Iris pigment epithelial cell (primary cell): ENCODE results near the gene NHSL1.

Source experiments
- DNase-seq: peaks from one replicate; pipeline ENCODE4 v3.0.0-alpha.2; 2011; ENCODE audit warnings: low read depth

NHSL1 gene

DNA sequence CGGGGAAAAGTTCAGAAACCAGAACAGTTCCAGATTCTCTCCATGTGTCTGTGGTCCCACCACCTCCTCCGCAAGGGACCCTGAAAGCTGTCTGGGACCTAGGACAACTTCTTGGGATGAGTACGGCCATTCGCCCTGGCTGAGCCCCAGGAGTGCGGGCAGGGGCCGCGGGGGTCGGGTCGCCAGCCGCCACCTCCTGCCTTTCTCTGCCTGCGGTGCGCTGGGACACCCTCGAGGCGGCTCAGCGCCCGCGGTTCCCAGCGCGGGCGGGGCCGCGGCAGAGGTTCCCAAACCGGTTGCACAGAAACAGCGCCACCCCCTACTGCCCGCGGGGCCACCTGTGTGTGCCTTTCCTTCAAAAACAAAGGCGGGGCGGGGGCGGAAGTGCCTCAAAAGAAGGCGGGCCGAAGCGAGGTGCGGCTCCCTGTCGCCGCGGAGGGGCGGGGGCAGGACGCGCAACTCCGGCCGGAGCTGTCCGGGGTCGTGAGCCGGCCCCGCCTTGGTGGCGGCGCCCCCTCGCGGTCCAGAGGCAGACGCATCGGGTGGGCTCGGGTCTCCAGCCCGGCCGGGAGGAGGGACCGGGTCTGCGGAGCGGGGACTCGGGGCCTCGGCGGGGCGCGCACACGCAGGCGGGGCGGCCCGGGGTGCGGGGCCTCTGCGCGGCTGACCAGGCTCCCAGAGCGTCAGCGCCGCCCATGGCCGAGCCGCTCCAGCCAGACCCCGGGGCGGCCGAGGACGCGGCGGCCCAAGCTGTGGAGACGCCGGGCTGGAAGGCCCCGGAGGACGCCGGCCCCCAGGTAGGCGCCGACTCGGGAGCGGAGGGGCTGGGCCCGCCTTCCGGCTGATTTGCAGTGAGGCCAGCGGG lies 95.3 kb downstream of the NHSL1 start, which contains the start of gene HEBP2:
Gene HEBP2 (plus strand): TSS at position 423 of the 865 bp plus-strand sequence. CDS start 273 bp downstream, at position 696.
- DNase-seq, result peak; percentile 74

DNA sequence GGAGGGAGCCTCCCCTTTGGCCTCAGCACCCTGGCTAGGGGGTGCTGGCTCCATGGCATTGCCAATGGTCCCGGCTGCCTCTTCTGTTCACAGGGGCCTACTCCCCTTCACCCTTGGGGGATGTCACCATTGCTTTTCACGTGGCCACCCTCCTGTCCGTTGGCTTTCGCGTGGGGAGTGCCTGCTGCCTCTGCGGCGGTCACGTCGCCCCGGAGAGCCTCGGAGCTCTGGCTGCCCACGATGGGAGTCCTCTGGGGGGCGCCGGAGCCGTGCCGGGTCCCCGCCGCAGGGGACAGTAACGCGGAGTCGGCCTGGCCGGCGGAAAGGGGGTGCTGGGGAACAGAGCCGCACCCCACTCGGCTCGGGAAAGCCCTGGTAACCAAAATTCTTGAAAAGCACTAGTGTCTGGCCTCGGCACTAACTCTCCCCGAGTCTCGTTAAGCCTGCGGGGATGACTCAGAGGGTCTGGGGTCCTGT lies 95.9 kb downstream of the NHSL1 start:
- peak; percentile 28 for DNase-seq

DNA sequence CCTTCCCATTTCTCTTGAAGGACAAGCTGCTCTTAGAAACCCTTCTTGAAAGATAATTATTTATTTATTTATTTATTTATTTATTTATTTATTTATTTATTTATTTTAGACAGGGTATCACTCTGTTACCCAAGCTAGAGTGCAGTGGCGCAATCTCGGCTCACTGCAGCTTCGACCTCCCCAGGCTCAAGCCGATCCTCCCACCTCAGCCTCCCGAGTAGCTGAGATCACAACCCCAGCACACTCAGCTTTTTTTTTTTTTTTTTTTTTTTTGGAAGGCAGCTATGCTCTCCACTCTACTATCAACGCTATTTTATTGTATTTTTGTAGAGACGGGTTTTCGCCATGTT lies 96.5 kb downstream of the NHSL1 start:
- DNase-seq, result no peak

DNA sequence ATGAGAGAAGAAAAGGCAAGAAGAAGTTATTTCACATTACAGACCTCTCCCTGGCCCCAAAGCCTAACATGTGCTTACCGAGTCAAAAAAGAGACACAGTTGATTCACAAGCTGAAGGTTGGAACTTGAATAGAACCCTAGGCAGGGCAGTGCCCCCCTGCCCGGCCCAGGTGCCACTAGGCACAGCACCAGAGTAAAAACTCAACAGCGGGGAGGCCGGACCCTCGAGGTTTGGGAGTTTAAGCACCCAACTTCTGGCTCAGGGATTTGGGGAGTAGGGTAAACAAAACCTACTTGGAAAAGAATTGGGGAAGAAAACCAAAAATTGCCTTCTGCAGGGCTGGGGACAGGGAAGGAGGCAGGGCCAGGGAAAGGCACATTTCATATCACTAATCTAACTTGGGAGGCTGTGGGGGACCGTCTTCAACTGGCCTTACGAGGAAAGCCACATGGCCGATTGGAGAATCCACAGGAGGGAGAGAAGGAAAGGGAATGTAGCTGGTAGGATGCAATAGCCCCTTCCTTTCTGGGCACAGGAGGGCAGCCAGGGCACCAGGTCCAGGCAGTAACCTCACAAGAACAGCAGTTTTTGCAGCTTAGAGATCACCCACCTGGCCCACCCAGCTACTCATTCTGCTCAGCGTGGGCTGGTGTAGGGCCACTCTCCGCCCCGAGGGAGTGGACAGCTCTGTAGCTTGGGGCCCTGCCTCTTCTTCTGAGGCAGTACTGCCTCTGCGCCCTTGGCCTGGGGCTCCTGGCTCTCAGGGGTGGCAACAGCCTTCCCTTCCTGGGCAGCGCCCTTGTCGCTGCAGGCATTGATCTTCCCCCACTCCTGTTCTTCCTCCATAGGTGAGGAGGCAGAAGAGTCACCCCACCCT lies 97.1 kb downstream of the NHSL1 start:
- no peak for DNase-seq

DNA sequence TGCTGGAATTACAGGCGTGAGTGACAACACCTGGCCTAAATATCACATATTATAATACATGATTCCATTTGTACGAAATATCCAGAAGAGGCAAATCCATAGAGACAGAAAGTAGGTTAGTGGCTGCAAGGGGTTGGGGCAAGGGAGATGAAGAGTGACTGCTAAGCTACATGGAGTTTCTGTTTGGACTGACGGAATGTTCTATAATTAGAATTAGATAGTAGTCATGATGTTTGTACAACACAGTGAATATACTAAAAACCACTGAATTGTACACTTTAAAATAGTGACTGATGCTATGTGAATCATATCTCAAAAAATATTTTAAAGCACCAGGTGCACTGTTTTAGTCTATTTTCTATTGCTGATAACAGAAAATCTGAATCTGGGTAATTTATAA lies 99.0 kb downstream of the NHSL1 start:
- DNase-seq, result no peak

DNA sequence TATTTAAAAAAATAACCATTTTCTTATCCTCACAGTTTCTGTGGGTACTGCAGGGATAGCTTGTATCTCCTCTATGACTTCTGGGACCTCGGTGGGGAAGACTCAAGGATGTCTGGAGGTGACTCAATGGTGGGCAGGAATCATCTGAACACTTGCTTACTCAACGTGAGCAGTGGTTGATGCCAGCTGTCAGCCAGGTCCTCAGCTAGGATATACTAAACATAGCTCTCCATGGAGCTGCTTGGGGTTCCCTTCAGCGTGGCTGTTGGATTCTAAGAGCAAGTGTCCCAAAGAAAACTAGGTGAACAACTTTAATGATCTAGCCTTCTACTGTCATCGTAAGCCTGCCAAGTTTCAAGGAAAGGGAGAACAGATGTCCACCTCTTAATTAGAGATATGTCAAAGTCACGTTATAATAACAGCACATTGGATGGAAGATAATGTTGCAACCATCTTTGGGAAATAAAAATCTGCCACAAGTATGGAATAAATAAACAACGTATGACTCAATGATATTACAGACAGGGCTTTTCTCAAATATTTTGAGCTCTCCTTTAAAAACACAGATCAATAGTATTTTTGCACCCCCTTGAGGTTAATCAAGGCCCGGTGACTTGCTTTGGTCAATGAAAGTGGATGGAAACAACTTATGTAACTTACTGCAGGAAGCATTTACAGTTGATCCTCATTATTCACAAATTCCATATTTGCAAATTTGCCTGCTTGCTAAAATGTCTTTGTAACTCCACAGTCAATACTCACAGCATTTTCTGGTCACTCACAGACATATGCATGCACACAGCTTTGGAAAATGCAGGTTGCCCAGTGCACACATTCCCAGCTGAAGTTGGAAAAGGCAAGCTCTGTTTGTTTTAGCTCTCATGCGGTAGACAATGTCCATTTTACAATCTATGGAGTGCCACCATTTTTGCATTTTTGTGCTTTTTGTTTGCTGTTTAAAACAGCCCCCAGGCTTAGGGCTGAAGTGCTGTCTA lies 101.9 kb downstream of the NHSL1 start:
- peak; percentile 57 for DNase-seq

DNA sequence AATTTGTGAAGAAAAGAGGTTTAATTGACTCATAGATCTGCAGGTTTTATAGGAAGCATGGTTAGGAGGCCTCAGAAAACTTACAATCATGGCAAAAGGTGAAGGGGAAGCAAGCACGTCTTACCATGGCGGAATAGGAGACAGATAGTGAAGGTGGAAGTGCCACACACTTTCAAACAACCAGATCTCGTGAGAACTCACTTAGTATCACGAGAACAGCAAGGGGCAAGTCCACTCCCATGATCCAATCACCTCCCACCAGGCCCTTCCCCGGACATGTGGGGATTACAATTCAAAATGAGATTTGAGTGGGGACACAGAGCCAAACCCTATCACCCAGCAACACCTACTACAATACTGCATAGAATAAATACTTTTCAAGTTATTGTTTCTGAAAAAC lies 102.6 kb downstream of the NHSL1 start:
- no peak for DNase-seq

DNA sequence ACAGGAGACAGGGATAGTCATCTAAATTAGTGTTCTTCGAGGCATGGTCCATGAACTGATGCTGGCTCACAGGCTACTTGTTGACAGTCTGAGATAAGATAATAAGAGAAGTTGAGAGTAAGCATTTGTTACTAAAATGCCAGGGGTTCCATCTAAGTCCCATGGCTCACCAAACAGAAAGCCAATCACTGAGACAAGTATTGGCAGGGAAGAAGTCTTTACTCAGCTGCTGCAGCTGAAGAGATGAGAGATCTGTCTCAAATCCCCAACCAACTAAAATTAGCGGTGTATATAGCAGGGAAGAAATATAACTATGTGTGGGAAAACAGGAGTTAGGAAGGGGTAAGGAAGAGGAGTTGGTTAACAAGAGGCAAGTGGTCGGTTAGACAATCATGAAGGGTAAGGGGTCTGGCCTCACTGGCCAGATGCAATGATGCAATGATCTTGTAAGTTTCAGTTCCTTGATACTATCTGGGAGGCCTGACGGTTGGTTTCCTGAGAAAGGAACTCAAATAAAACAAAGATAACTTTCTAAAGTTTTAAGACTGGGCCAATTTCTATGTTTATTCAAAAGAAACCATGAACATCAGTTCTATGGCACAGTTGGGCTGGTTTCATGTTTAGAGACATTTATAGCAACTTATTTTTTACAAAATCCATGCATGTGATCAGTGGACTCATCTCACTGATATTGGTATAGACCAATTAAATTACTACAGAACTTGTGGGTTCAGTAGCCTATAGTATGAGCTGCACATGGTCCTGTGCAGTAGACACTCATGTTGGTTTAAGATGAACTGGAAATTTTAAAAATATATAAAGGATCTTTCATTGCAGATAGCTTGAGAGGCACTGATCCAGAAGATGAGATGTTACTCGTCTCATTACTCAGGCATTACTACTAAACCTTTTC lies 105.2 kb downstream of the NHSL1 start:
- DNase-seq, result no peak

DNA sequence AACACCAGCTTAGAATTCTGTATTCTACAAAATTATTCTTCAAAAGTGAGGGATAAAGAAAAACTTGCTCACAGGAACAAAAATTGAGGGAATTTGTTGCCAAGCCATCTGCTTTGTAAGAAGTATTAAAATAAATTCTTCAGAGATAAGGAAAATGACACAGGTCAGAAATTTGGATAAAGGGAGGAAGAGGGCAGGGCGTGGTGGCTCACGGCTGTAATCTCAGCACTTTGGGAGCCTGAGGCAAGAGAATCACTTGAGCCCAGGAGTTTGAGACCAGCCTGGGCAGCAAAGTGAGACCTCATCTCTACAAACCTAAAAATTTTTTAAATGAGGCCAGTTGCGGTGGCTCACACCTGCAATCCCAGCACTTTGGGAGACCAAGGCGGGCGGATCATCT lies 109.7 kb downstream of the NHSL1 start:
- DNase-seq, result no peak

DNA sequence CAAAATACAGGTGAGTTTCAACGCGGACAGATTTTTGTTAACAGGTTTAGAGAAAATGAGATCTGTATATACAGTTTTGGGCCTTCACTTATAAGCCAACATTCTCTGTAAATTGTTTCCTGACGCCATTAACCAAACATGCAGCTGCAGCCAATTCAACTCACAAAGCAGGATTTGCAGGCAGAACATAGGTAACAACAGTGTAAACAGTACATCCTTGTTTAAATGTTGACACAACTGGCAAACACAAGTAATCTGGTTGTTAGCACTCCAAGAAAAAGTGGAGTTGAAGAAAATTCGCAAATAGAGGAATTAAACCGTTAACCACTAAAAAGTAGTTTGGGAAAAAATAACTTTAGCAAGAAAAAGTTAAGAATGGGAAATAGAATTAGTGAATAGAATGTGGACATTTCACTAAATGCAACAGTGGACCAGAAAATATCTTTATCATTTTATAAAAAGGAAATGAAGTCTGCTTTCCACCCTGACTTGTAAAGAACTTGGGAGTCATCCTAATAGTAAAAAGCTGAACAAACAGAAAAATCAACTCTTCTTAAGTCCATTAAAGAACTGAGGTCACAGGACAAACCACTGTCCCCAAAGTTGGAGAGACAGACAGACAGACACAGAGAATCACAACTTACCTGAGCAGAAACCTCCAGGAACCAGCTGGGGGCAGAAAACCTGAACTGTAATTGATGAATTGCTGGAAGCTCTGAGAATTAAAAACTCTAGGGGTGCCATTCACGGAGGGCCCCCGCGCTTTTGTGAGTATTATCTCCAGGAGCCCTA lies 111.5 kb downstream of the NHSL1 start:
- no peak for DNase-seq

DNA sequence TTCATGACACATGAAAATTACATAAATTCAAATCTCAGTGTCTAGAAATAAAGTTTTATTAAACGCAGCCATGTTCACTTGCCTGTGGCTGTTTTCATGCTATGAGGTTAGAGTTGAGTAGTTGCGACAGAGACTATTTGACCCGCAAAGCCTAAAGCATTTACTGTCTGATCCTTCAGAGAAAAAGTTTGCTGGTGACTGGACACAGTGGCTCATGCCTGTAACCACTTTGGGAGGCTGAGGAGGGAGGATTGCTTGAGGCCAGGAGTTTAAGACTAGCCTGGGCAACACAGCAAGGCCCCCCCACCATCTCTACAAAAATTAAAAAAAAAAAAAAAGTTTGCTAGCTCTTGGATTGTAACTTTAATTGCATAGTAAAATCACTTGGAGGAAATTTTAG lies 112.4 kb downstream of the NHSL1 start:
- DNase-seq, result no peak

DNA sequence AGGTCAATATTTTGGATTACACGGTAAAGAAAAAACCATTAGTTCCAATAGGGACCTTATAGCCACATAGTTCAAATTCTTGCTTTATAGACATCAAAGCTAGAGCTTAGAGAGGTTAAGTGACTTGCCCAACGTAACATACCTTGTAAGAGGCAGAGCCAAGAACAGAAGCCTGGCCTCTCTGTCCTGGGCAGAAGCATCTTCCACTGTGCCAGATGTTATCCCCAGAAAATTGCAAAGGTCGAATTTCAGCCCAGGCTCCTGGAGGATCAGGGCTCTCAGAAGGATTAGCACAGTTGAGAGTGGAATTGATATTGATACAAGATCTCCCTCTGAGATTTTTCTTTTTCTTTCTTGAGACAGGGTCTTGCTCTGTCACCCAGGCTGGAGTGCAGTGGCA lies 115.5 kb downstream of the NHSL1 start:
- DNase-seq, result no peak

DNA sequence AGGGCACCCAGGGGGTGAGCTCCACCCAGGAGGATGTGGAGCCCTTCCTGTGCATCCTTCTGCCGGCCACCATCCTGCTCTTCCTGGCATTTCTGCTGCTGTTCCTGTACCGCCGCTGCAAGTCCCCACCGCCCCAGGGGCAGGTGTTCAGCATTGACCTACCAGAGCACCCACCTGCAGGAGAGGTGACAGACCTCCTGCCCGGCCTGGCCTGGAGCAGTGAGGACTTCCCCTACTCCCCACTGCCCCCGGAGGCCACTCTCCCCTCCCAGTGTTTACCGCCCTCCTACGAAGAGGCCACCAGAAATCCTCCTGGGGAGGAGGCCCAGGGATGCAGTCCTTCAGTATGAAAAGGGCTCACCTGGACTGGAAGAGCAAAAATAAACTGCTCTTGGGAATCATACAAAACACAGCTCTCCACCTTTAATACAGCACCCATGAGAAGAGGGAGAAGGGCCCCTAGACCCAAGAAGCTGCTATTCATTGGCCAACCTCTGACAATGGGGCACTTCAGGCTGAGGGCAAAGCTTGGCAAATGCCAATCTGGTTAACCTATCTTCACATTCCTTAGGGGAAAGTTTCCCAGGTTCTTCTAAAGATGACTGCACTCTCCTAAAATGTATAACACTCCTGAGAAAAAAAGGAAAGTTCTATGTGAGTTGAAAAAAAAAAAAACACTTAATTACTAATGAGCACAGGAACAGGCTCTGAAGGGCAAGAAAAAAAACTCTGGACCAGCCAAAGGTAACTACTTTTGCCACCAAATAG lies 116.6 kb downstream of the NHSL1 start:
- DNase-seq, result no peak

DNA sequence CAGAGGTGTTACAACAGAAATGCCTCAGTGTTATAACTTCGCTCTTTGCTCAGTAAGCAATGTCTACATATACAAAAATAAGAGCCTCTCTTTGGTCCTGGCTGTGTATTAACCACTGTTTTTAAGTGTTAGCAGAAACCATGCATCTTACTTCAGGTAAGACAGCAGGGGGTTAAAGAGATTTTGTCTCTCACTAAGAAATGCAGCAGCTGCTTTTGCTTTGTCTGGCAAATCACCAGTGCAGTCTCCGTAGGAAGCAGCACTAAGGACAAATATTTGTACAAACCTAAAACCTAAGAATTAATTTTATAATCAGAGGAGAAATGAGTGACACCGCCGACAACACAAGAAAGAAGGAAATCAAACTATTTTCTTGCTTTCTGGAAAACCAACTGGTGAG lies 120.8 kb downstream of the NHSL1 start:
- no peak for DNase-seq

DNA sequence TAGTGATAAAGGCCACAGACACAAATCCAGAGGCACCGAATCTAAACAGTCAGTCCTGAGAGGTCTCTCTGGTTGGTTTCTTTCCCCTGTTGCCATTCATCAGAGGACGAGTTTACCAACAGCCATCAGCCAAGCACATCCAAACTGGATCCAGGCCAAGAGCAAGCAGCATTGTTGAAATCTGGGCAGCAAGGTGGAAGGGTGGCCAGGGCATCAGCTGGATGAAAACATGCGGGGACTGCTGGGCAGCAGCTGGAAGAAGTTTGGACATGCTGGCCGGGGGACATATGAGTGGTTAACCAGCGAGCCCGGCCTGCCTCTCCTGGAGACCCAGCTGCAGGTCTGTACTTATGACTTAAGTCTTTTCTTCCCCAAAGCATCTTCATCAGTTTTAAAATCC lies 121.5 kb downstream of the NHSL1 start, which contains the start of gene SMIM28:
Gene SMIM28 (plus strand): TSS at position 62 of the 400 bp plus-strand sequence. CDS start 168 bp downstream, at position 230.
- no peak for DNase-seq

DNA sequence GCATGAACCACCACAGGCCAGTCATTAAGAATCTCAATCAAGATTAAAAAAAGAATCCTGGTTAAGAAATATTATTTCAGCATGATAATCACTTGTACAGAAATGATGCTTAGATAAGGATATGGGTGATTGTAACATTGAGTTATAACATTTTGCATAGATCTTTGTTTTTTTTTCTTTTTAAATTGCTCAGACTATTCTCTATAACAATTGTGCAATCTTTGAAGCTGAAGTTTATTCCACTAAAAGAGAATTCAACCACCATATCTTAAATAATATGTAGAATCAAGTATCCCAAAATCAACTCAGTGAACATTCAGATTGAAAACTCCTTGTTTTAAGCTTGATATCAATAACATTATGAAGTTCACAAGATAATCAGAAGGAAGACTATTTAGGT lies 122.3 kb downstream of the NHSL1 start:
- DNase-seq, result no peak

DNA sequence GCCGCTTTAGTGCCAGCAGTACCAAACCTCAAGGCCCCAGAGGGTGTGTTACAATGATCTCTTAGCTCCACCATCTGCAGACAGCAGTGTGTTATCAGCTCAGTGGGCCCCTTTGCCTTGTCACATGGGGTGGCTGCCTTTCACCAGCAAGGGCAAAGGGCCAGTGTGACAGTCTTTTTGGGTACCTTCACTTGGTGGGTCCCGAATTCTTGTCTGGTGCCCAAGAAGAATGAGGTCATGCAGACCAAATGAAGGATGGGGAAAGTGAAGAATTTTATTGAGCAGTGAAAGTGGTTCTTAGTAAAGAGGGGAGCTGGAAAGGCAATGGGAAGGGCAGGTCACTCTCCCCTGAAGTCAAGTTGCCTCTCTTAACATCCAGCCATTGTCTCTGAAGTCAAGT lies 124.5 kb downstream of the NHSL1 start:
- DNase-seq, result no peak

DNA sequence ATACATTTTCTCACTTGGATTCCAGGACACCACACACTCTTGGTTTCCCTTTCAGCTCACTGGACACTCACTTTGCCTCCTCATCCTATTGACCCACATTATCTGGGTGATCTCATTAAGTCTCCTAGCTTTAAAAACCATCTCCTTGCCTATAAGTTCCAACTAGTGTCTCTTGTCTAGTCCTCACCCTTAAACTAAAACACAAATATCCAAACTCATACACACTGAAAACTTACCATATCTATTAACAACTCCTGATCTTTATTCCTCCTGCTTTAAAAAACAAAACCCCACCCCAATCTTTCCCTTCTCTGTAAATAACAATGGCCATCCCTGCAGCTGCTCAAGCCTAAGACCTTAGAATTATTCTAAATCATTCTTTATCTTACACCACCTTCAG lies 125.1 kb downstream of the NHSL1 start:
- no peak for DNase-seq
